Panc1 (cell line): ENCODE measurements around the gene TXNRD1. TPM values are rescaled to one million over a fixed set of nuclear protein-coding genes. Genes with fewer than 3 reads are reported as not detected.

Experiments used
- ATAC-seq: fragments of 200-7000 bp; cut with Tn5 transposase; 2 replicates; pipeline ENCODE4 v1.9.1; 2020; ENCODE audit warnings: mild to moderate bottlenecking, moderate library complexity
- BruUV-seq: library from RNA; stranded (reverse); fragments of 400-500 nt; replicated peaks from 2 replicates; lab custom pipeline; 2021; lab: Mats Ljungman, UMichigan
- CTCF ChIA-PET: fragments of 300-600 bp; sonication (Branson Sonifier 250); formaldehyde crosslinking; loops from one replicate; lab custom pipeline; 2022; ENCODE audit warnings: antibody characterized with exemption; lab: Charles Lee
- POLR2A ChIA-PET: fragments of 300-600 bp; sonication (Branson Sonifier 250); formaldehyde crosslinking; loops from one replicate; lab custom pipeline; 2022; ENCODE audit warnings: antibody characterized with exemption; lab: Charles Lee
- DNase-seq: peaks from one replicate; pipeline ENCODE4 v3.0.0-alpha.2; 2010; ENCODE audit warnings: low read depth, low spot score
- H3K27ac ChIP-seq: 2 replicates; pipeline ENCODE4 v1.5.1; 2011; ENCODE audit warnings: mild to moderate bottlenecking, low read length, inconsistent platforms
- H3K27me3 ChIP-seq: fragments of 200-500 bp; sonication (Bioruptor generic); 2 replicates; pipeline ENCODE4 v1.6.0; 2014; ENCODE audit warnings: low read length, inconsistent platforms; ENCODE audit not compliant: control insufficient read depth, insufficient read depth
- H3K36me3 ChIP-seq: fragments of 200-500 bp; sonication (Bioruptor generic); 2 replicates; pipeline ENCODE4 v1.5.1; 2014; ENCODE audit warnings: inconsistent platforms, mild to moderate bottlenecking, low read length, moderate library complexity; ENCODE audit not compliant: control insufficient read depth, insufficient read depth
- H3K4me1 ChIP-seq: 2 replicates; pipeline ENCODE4 v1.5.1; 2011; ENCODE audit warnings: inconsistent platforms, mild to moderate bottlenecking, low read length, moderate library complexity; ENCODE audit not compliant: control insufficient read depth, insufficient read depth
- H3K4me3 ChIP-seq, 2 experiments: 2 replicates each; pipeline ENCODE4 v1.5.1; 2011 to 2012; ENCODE audit warnings: low read depth in 2 of 2, low read length in 2 of 2, mild to moderate bottlenecking in 2 of 2, inconsistent platforms in 1 of 2, moderate library complexity in 1 of 2
- H3K9me3 ChIP-seq: fragments of 200-500 bp; sonication (Bioruptor generic); 2 replicates; pipeline ENCODE4 v1.5.1; 2014; ENCODE audit warnings: low read depth, mild to moderate bottlenecking, inconsistent platforms, low read length, moderate library complexity; ENCODE audit not compliant: control insufficient read depth, insufficient read depth
- CTCF ChIP-seq: fragments of 450-650 bp; IDR thresholded peaks from 2 replicates; pipeline ENCODE4 v1.5.1; 2017; ENCODE audit warnings: mild to moderate bottlenecking
- POLR2AphosphoS5 ChIP-seq: IDR thresholded peaks from 2 replicates; pipeline ENCODE4 v1.6.1; 2012; ENCODE audit warnings: mild to moderate bottlenecking, low read depth, low read length, moderate library complexity
- REST ChIP-seq, 2 experiments: IDR thresholded peaks; 2 replicates each; pipeline ENCODE4 v1.6.1; 2011 to 2012; ENCODE audit warnings: low read depth in 2 of 2, control low read depth in 1 of 2, low read length in 1 of 2, mild to moderate bottlenecking in 1 of 2, moderate library complexity in 1 of 2; ENCODE audit not compliant: insufficient read depth in 1 of 2
- SIN3A ChIP-seq: IDR thresholded peaks from 2 replicates; pipeline ENCODE4 v1.6.1; 2012; ENCODE audit warnings: low read depth, mild to moderate bottlenecking, low read length, moderate library complexity, borderline replicate concordance; ENCODE audit not compliant: insufficient read depth
- TCF7L2 ChIP-seq: IDR thresholded peaks from 2 replicates; pipeline ENCODE4 v1.6.1; 2011; ENCODE audit warnings: mild to moderate bottlenecking, low read depth, low read length, inconsistent platforms
- in situ Hi-C: cut with HindIII; loops from 2 replicates; pipeline ENCODE4 v1.10.0; 2016; ENCODE audit warnings: low sequenced_read_pairs, low pct_unique_long_range_greater_than_20kb
- intact Hi-C: fragments of 100-400 bp; cut with micrococcal nuclease; formaldehyde crosslinking; loops from one replicate; pipeline ENCODE4 v1.10.0; 2022; ENCODE audit not compliant: unreplicated experiment
- total RNA-seq: library from RNA; stranded (reverse); gene quantifications from one replicate; pipeline ENCODE4 v1.2.1, GENCODE V29; 2021; ENCODE audit not compliant: unreplicated experiment

TXNRD1 gene
- total RNA-seq, 1 experiment from 2014 or later: 348 TPM

GRCh38 chr12:104279164-104279563 lies 63.6 kb downstream of the TXNRD1 start:
- TF ChIP-seq CTCF (no peak), TCF7L2 (no peak), REST (IDR thresholded peaks at IDR 0.05; ENCODE audit: insufficient read depth in 1 of 2, low read depth in 2 of 2, low read length in 1 of 2) (no peak), SIN3A (no peak), POLR2AphosphoS5 (no peak)
- H3K9me3 ChIP-seq: peaks cover 5% of the 10 kb centered on the region; the same call in 1 of the 2 replicates
- POLR2A ChIA-PET: no interaction called here
- H3K27me3 ChIP-seq: no peaks in the 10 kb centered on the region
- no peak for ATAC-seq
- BruUV-seq: no TSS peak
- H3K4me3 ChIP-seq: no peak overlapping the region
- intact Hi-C loops (no loop called here), in situ Hi-C loops (no loop called here)
- no peak for DNase-seq
- CTCF ChIA-PET: no interaction called here
- peak overlapping the region; percentile 82 for H3K27ac ChIP-seq
- H3K36me3 ChIP-seq: no peaks in the 10 kb centered on the region
- peaks cover 44% of the 10 kb centered on the region for H3K4me1 ChIP-seq

- Histone ChIP-seq H3K27ac (peak overlapping the region; percentile 85), H3K4me3 (no peak overlapping the region), H3K36me3 (no peaks in the 10 kb centered on the region), H3K4me1 (peaks cover 40% of the 10 kb centered on the region), H3K9me3 (peaks cover 5% of the 10 kb centered on the region; the same call in 1 of the 2 replicates), H3K27me3 (no peaks in the 10 kb centered on the region)
- TF ChIP-seq REST (IDR thresholded peaks at IDR 0.05; ENCODE audit: insufficient read depth in 1 of 2, low read depth in 2 of 2, low read length in 1 of 2): no peak
- no peak for TF ChIP-seq SIN3A
- TF ChIP-seq TCF7L2: no peak
- no peak for TF ChIP-seq POLR2AphosphoS5
- TF ChIP-seq CTCF: no peak
- ATAC-seq: no peak
- ChIA-PET CTCF (no interaction called here), POLR2A (interaction anchor here (0.9 kb wide), 1 partner anchor 18 kb away, joined by 3 read pairs; no protein-coding TSS in a partner anchor)
- DNase-seq: no peak
- intact Hi-C loops: no loop called here
- BruUV-seq: no TSS peak
- in situ Hi-C loops: no loop called here
These were observed 64.5 kb downstream of the TXNRD1 start for GRCh38 chr12:104280111-104280510.
